Measurements from ENCODE around the gene GPC6.

GPC6 gene

GRCh38 chr13:94414708-94415107, 1188.1 kb downstream of the GPC6 start:
- in situ Hi-C loops (cut with MboI; ENCODE audit: low sequenced_read_pairs): no loop called here
- Histone ChIP-seq H3K4me1 (no peaks in the 10 kb centered on the region), H3K4me3 (no peak overlapping the region), H3K9me3 (no peaks in the 10 kb centered on the region), H3K36me3 (replicated peaks) (no peaks in the 10 kb centered on the region), H3K27me3 (ENCODE audit: low read depth) (no peaks in the 10 kb centered on the region)
- DNase-seq (ENCODE audit: low spot score in 2 of 2): no peak

DNA sequence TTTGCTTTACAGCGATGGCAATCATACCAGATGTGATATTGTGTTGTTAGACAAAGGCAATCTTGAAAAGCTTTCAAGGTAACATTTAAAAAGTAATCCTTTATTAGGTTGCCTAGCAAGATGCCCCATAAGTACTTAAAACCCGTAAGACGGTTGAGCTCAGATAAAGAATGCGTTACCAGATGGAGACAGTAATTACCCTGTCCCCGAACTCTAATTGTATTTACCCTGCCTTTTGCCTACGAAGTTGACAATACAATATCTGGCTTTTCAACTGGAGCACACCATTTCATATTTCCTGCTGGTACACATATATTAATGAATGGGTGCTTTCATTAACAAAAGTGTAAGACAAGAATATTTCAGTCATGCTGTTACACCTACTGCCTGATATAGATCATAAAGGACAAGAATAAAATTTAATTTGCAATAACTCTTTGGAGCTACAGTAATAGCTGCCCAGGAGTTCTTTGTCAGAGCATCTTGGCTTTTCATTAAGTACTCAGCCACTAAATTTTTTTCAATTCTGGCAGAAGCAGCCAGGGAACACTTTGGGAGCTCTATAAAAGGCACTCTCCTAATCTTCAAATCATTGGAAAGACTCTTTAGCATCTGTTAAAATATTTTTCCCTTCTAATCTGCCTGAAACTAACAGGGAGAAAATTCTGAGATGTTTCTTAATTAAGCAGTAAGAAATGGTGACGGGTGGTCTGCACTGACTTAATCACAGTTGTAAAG, 1189.1 kb downstream of the GPC6 start:
- H3K4me1 ChIP-seq: no peaks in the 10 kb centered on the region
- DNase-seq (ENCODE audit: low spot score in 2 of 2): no peak
- in situ Hi-C loops (cut with MboI; ENCODE audit: low sequenced_read_pairs): no loop called here

DNA sequence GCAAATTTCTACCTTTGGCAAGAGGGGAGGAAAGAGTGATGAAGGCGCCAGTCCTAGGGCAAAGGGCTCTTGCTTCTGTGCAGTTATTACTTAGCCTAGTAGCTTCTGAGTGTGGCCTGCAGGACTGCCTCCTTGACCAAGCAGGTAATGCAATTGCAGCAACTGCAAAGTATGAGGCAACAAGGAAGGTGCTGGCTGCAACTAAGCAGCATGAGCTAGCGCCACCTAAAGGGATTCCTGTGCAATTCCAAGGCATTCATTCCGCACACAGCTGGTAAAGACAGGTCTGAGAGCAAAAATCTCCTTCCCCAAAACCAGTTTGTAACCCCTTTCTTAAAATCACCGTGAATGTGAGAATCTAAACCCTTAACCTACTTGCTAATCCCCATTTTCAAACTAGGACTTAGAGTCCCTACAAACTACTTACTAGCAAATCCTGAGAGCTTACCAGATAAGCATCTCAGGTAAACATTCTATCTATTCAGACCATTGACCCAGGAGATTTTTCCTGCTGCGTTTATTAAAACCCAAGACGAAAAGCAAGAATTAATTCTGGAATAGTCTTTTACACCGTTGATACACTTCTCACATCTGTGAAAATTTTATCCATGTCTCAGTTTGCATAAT, 1190.0 kb downstream of the GPC6 start:
- H3K4me1 ChIP-seq: no peaks in the 10 kb centered on the region

More for the DNA sequence above, 1189.1 kb downstream of the GPC6 start:
- Histone ChIP-seq H3K36me3 (replicated peaks) (no peaks in the 10 kb centered on the region), H3K4me3 (no peak overlapping the region), H3K9me3 (no peaks in the 10 kb centered on the region), H3K27me3 (ENCODE audit: low read depth) (no peaks in the 10 kb centered on the region)

GRCh38 chr13:94417294-94417693, 1190.7 kb downstream of the GPC6 start:
- DNase-seq (ENCODE audit: low spot score in 2 of 2): no peak
- Histone ChIP-seq H3K9me3 (no peaks in the 10 kb centered on the region), H3K4me3 (no peak overlapping the region), H3K36me3 (replicated peaks) (no peaks in the 10 kb centered on the region), H3K4me1 (no peaks in the 10 kb centered on the region), H3K27me3 (ENCODE audit: low read depth) (no peaks in the 10 kb centered on the region)
- in situ Hi-C loops (cut with MboI; ENCODE audit: low sequenced_read_pairs): no loop called here

More for the DNA sequence above, 1190.0 kb downstream of the GPC6 start:
- DNase-seq (ENCODE audit: low spot score in 2 of 2): peak; percentile 56 to 66
- no peak overlapping the region for H3K4me3 ChIP-seq
- H3K27me3 ChIP-seq (ENCODE audit: low read depth): no peaks in the 10 kb centered on the region
- no peaks in the 10 kb centered on the region for H3K9me3 ChIP-seq
- in situ Hi-C loops (cut with MboI; ENCODE audit: low sequenced_read_pairs): no loop called here
- H3K36me3 ChIP-seq (replicated peaks): no peaks in the 10 kb centered on the region

- no peaks in the 10 kb centered on the region for H3K27me3 ChIP-seq (ENCODE audit: low read depth)
- H3K36me3 ChIP-seq (replicated peaks): no peaks in the 10 kb centered on the region
- no peak for DNase-seq (ENCODE audit: low spot score in 2 of 2)
- H3K9me3 ChIP-seq: no peaks in the 10 kb centered on the region
- no peaks in the 10 kb centered on the region for H3K4me1 ChIP-seq
- H3K4me3 ChIP-seq: no peak overlapping the region
- in situ Hi-C loops (cut with MboI; ENCODE audit: low sequenced_read_pairs): no loop called here
Observed at GRCh38 chr13:94419304-94419924, 1192.8 kb downstream of the GPC6 start.

- Histone ChIP-seq H3K9me3 (no peaks in the 10 kb centered on the region), H3K27me3 (ENCODE audit: low read depth) (no peaks in the 10 kb centered on the region), H3K36me3 (replicated peaks) (no peaks in the 10 kb centered on the region), H3K4me3 (no peak overlapping the region), H3K4me1 (no peaks in the 10 kb centered on the region)
- in situ Hi-C loops (cut with MboI; ENCODE audit: low sequenced_read_pairs): no loop called here
- DNase-seq (ENCODE audit: low spot score in 2 of 2): no peak
Observed at GRCh38 chr13:94419925-94420305, 1193.3 kb downstream of the GPC6 start.

DNA sequence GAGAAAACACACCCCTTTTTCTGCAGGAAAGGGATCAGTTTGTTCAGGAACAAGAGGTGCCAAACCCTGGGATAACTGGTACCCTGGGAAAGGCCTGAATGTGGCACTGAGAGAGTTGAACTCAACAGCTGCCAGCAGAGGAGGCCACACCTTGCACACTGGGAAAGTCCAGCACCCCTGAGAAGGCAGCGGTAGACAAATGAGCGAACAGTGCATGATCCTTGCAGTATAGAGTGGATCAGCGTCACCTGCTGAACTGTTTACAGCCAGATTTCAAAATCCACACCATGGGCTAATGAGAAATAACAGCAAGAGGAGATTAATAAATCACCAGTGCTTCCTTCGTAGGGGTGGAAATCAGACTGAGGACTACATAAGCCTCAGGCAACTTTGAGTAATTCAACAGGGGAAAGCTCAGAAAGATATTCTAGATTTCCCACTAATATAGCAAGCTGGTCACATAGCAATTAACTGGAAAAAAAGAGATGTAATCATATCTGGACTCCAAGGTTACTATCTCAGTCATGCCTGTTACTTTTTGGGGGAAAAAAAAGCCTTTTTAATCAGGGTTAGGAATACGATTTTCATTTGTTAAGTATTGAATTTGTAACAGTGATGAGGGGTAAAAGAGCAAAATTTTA, 1200.8 kb downstream of the GPC6 start:
- no peaks in the 10 kb centered on the region for H3K4me1 ChIP-seq
- in situ Hi-C loops (cut with MboI; ENCODE audit: low sequenced_read_pairs): loop anchor here (25.0 kb wide), 1 partner anchor 735 kb away; no protein-coding TSS in a partner anchor
- DNase-seq (ENCODE audit: low spot score in 2 of 2): no peak

GRCh38 chr13:94431574-94431973, 1205.0 kb downstream of the GPC6 start:
- in situ Hi-C loops (cut with MboI; ENCODE audit: low sequenced_read_pairs): loop anchor here (25.0 kb wide), 1 partner anchor 731 kb away; no protein-coding TSS in a partner anchor
- Histone ChIP-seq H3K4me3 (no peak overlapping the region), H3K4me1 (peaks cover 14% of the 10 kb centered on the region), H3K36me3 (replicated peaks) (no peaks in the 10 kb centered on the region), H3K27me3 (ENCODE audit: low read depth) (no peaks in the 10 kb centered on the region), H3K9me3 (no peaks in the 10 kb centered on the region)
- no peak for DNase-seq (ENCODE audit: low spot score in 2 of 2)

More for the DNA sequence above, 1200.8 kb downstream of the GPC6 start:
- Histone ChIP-seq H3K36me3 (replicated peaks) (no peaks in the 10 kb centered on the region), H3K9me3 (no peaks in the 10 kb centered on the region), H3K4me3 (no peak overlapping the region), H3K27me3 (ENCODE audit: low read depth) (peaks cover 7% of the 10 kb centered on the region; the same call in 1 of the 2 replicates)

DNA sequence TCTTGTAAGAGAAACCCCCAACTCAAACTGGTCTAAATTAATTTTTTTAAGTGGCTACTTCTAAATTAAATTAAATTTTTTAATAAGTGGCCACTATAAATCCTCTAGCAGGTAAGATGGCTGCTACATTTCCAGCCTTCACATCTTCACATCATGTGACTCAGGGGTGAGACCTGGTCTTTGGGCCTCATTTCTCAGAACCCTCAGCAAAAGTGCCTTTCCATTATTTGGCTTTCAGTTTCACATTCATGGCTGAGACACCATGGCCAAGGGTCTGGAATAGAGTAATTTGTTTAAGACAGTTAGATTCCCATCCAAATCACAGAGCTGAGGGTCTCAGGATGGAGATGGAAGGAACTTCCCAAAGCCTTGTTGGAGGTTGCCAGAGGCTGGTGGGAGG, 1205.4 kb downstream of the GPC6 start:
- no peak for DNase-seq (ENCODE audit: low spot score in 2 of 2)
- H3K4me1 ChIP-seq: peaks cover 14% of the 10 kb centered on the region
- H3K27me3 ChIP-seq (ENCODE audit: low read depth): no peaks in the 10 kb centered on the region
- in situ Hi-C loops (cut with MboI; ENCODE audit: low sequenced_read_pairs): loop anchor here (25.0 kb wide), 1 partner anchor 730 kb away; no protein-coding TSS in a partner anchor
- H3K9me3 ChIP-seq: no peaks in the 10 kb centered on the region
- no peak overlapping the region for H3K4me3 ChIP-seq
- H3K36me3 ChIP-seq (replicated peaks): no peaks in the 10 kb centered on the region

- DNase-seq (ENCODE audit: low spot score in 2 of 2): peak; percentile 41 to 62
- Histone ChIP-seq H3K9me3 (no peaks in the 10 kb centered on the region), H3K36me3 (replicated peaks) (no peaks in the 10 kb centered on the region), H3K4me1 (peaks cover 14% of the 10 kb centered on the region), H3K4me3 (peak overlapping the region; percentile 7), H3K27me3 (ENCODE audit: low read depth) (peaks cover 2% of the 10 kb centered on the region; the same call in 1 of the 2 replicates)
- in situ Hi-C loops (cut with MboI; ENCODE audit: low sequenced_read_pairs): loop anchor here (25.0 kb wide), 1 partner anchor 729 kb away; no protein-coding TSS in a partner anchor
Observed at GRCh38 chr13:94433055-94433961, 1206.7 kb downstream of the GPC6 start.

DNA sequence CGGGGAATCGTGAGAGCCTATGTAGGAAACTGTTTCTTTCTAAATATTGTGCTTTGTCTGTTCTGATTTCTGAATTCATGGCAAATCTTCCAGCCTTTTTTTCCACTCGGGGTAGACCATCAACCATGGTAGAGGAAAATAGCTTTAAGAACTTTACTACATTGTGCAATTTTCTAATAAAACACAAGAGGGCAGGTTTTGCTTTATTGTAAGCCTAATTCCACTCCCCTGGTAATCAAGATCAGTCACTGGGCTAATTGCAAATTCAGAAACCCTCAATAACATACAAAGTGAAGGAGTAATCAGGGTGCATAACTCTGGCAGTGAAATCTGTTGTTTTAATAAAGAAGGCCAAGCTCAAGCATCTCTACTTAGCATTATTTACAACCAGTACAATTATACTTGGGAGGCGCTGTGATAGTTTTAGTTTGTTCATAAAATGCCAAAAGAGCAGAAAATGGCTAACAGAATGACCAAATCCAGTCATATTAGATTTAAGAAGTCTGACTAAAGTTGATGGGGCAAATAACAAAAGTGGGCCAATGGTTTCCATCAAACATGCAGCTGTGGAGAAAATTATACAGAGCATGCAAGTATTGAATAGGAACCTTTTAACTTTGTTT, 1209.1 kb downstream of the GPC6 start:
- peak in 1 of 2 experiments; percentile 47 for DNase-seq (ENCODE audit: low spot score in 2 of 2)
- Histone ChIP-seq H3K4me1 (peaks cover 14% of the 10 kb centered on the region), H3K4me3 (no peak overlapping the region), H3K36me3 (replicated peaks) (no peaks in the 10 kb centered on the region), H3K9me3 (no peaks in the 10 kb centered on the region), H3K27me3 (ENCODE audit: low read depth) (peaks cover 10% of the 10 kb centered on the region; the same call in 1 of the 2 replicates)
- in situ Hi-C loops (cut with MboI; ENCODE audit: low sequenced_read_pairs): loop anchor here (5.0 to 25.0 kb wide), 2 partner anchors 177 to 727 kb away; no protein-coding TSS in a partner anchor

GRCh38 chr13:94444826-94445225, 1218.2 kb downstream of the GPC6 start:
- no peak for DNase-seq (ENCODE audit: low spot score in 2 of 2)
- H3K9me3 ChIP-seq: no peaks in the 10 kb centered on the region
- no peaks in the 10 kb centered on the region for H3K36me3 ChIP-seq (replicated peaks)
- no peaks in the 10 kb centered on the region for H3K4me1 ChIP-seq
- 0 out of 2 replicates have a peak, but pooled peaks cover 3% of the 10 kb centered on the region for H3K27me3 ChIP-seq (ENCODE audit: low read depth)
- in situ Hi-C loops (cut with MboI; ENCODE audit: low sequenced_read_pairs): loop anchor here (25.0 kb wide), 1 partner anchor 717 kb away; no protein-coding TSS in a partner anchor
- H3K4me3 ChIP-seq: no peak overlapping the region

Measured in HAP-1 (cell line).